Activated naive CD8-positive, alpha-beta T cell treated with anti-CD3 and anti-CD28 coated beads, Interleukin-2, amount 50 U/mL, for 24 hours (primary cell): Measurements from ENCODE around the gene C16orf92.
A peak's percentile ranks its signal among the peaks of the same experiment; 100 is the strongest.
"Not testable (repeated sequence)": the region's sequence is repeated elsewhere in the genome, so short reads cannot be mapped to it uniquely, and the experiment has no call there.

Experiments
- ATAC-seq: fragments of 150-1000 bp; cut with Tn5 transposase; one replicate; pipeline ENCODE4 v1.10.0; 2021
- DNase-seq: peaks from one replicate; pipeline ENCODE4 v3.0.0; 2021
- H3K27ac Mint-ChIP-seq: one replicate; pipeline ENCODE4 v1.8.0; 2021; ENCODE audit warnings: mild to moderate bottlenecking, mixed read lengths
- H3K27me3 Mint-ChIP-seq: one replicate; pipeline ENCODE4 v1.8.0; 2021; ENCODE audit warnings: mixed read lengths
- H3K36me3 Mint-ChIP-seq: one replicate; pipeline ENCODE4 v1.8.0; 2021; ENCODE audit warnings: low read depth, mixed read lengths
- H3K4me1 Mint-ChIP-seq: one replicate; pipeline ENCODE4 v1.8.0; 2021; ENCODE audit warnings: mixed read lengths
- H3K4me3 Mint-ChIP-seq: one replicate; pipeline ENCODE4 v1.8.0; 2021; ENCODE audit warnings: mild to moderate bottlenecking, moderate library complexity, mixed read lengths
- H3K9me3 Mint-ChIP-seq: one replicate; pipeline ENCODE4 v1.8.0; 2021; ENCODE audit warnings: mixed read lengths

C16orf92 gene

GRCh38 chr16:30025156-30025555 lies 2.2 kb downstream of the C16orf92 start:
- H3K27ac Mint-ChIP-seq, result no peak overlapping the region

GRCh38 chr16:30025574-30025973 lies 2.6 kb downstream of the C16orf92 start:
- Mint-ChIP-seq H3K36me3 (no peaks in the 10 kb centered on the region), H3K27ac (no peak overlapping the region), H3K9me3 (no peaks in the 10 kb centered on the region), H3K4me3 (no peak overlapping the region), H3K27me3 (peaks cover 46% of the 10 kb centered on the region), H3K4me1 (peaks cover 6% of the 10 kb centered on the region)
- DNase-seq, result no peak
- ATAC-seq, result no peak

More at GRCh38 chr16:30025156-30025555, 2.2 kb downstream of the C16orf92 start:
- H3K4me1 Mint-ChIP-seq, result peaks cover 4% of the 10 kb centered on the region
- DNase-seq (no peak), ATAC-seq (no peak)
- H3K4me3 Mint-ChIP-seq, result no peak overlapping the region
- H3K27me3 Mint-ChIP-seq, result peaks cover 46% of the 10 kb centered on the region
- H3K9me3 Mint-ChIP-seq, result no peaks in the 10 kb centered on the region
- no peaks in the 10 kb centered on the region for H3K36me3 Mint-ChIP-seq

- H3K4me3 Mint-ChIP-seq, result no peak overlapping the region
- H3K36me3 Mint-ChIP-seq, result no peaks in the 10 kb centered on the region
- DNase-seq (no peak), ATAC-seq (no peak)
- peaks cover 4% of the 10 kb centered on the region for H3K4me1 Mint-ChIP-seq
- H3K27ac Mint-ChIP-seq, result no peak overlapping the region
- H3K9me3 Mint-ChIP-seq, result no peaks in the 10 kb centered on the region
- peaks cover 44% of the 10 kb centered on the region for H3K27me3 Mint-ChIP-seq
Observed at GRCh38 chr16:30026449-30026848, 3.5 kb downstream of the C16orf92 start.

GRCh38 chr16:30027588-30028437 lies 4.8 kb downstream of the C16orf92 start:
- peaks cover 10% of the 10 kb centered on the region for H3K4me1 Mint-ChIP-seq
- H3K36me3 Mint-ChIP-seq, result no peaks in the 10 kb centered on the region
- ATAC-seq (no peak), DNase-seq (no peak)
- peaks cover 53% of the 10 kb centered on the region for H3K27me3 Mint-ChIP-seq
- H3K9me3 Mint-ChIP-seq, result no peaks in the 10 kb centered on the region
- H3K27ac Mint-ChIP-seq, result no peak overlapping the region
- H3K4me3 Mint-ChIP-seq, result no peak overlapping the region

- Mint-ChIP-seq H3K27me3 (peaks cover 58% of the 10 kb centered on the region), H3K4me3 (no peak overlapping the region), H3K9me3 (no peaks in the 10 kb centered on the region), H3K36me3 (no peaks in the 10 kb centered on the region), H3K27ac (no peak overlapping the region), H3K4me1 (peaks cover 12% of the 10 kb centered on the region)
- ATAC-seq (no peak), DNase-seq (no peak)
Observed at GRCh38 chr16:30028438-30029076, 5.6 kb downstream of the C16orf92 start.

GRCh38 chr16:30030011-30030685 lies 7.2 kb downstream of the C16orf92 start:
- ATAC-seq, result no peak
- peak overlapping the region; percentile 21 for H3K4me3 Mint-ChIP-seq

GRCh38 chr16:30030841-30031413 lies 7.9 kb downstream of the C16orf92 start, which contains the start of gene TLCD3B:
Gene TLCD3B, minus strand, starts transcription at chr16:30031271. Its CDS starts 744 bp downstream, at chr16:30030527.
- Mint-ChIP-seq H3K4me3 (peak within 1 kb of the TSS; percentile 21), H3K9me3 (no peaks in the 10 kb centered on the region), H3K36me3 (no peaks in the 10 kb centered on the region), H3K4me1 (peaks cover 12% of the 10 kb centered on the region), H3K27ac (no peak within 1 kb of the TSS), H3K27me3 (peaks cover 65% of the 10 kb centered on the region)
- no peak for DNase-seq
- ATAC-seq, result no peak

More at GRCh38 chr16:30030011-30030685, 7.2 kb downstream of the C16orf92 start:
- DNase-seq, result no peak
- no peaks in the 10 kb centered on the region for H3K36me3 Mint-ChIP-seq
- no peak overlapping the region for H3K27ac Mint-ChIP-seq
- peaks cover 61% of the 10 kb centered on the region for H3K27me3 Mint-ChIP-seq
- H3K4me1 Mint-ChIP-seq, result peaks cover 12% of the 10 kb centered on the region
- H3K9me3 Mint-ChIP-seq, result no peaks in the 10 kb centered on the region

GRCh38 chr16:30031477-30031918 lies 8.5 kb downstream of the C16orf92 start:
- peaks cover 62% of the 10 kb centered on the region for H3K27me3 Mint-ChIP-seq
- H3K9me3 Mint-ChIP-seq, result no peaks in the 10 kb centered on the region
- H3K36me3 Mint-ChIP-seq, result no peaks in the 10 kb centered on the region
- DNase-seq (no peak), ATAC-seq (no peak)
- no peak overlapping the region for H3K4me3 Mint-ChIP-seq
- no peak overlapping the region for H3K27ac Mint-ChIP-seq
- H3K4me1 Mint-ChIP-seq, result peaks cover 12% of the 10 kb centered on the region

- Mint-ChIP-seq H3K27me3 (peaks cover 55% of the 10 kb centered on the region), H3K27ac (no peak overlapping the region), H3K36me3 (no peaks in the 10 kb centered on the region), H3K9me3 (no peaks in the 10 kb centered on the region), H3K4me1 (peaks cover 12% of the 10 kb centered on the region), H3K4me3 (no peak overlapping the region)
- peak; percentile 41 for ATAC-seq
- DNase-seq, result peak; percentile 69
Observed at GRCh38 chr16:30032083-30032819, 9.3 kb downstream of the C16orf92 start.

- peak; percentile 9 for ATAC-seq
- no peak for DNase-seq
- no peaks in the 10 kb centered on the region for H3K9me3 Mint-ChIP-seq
- H3K4me1 Mint-ChIP-seq, result peaks cover 12% of the 10 kb centered on the region
- H3K27ac Mint-ChIP-seq, result no peak overlapping the region
- peaks cover 47% of the 10 kb centered on the region for H3K27me3 Mint-ChIP-seq
- no peak overlapping the region for H3K4me3 Mint-ChIP-seq
- H3K36me3 Mint-ChIP-seq, result no peaks in the 10 kb centered on the region
Observed at GRCh38 chr16:30033270-30033669, 10.3 kb downstream of the C16orf92 start.

GRCh38 chr16:30040221-30040620 lies 17.2 kb downstream of the C16orf92 start:
- DNase-seq (no peak), ATAC-seq (no peak)
- peaks cover 9% of the 10 kb centered on the region for H3K27me3 Mint-ChIP-seq
- no peaks in the 10 kb centered on the region for H3K36me3 Mint-ChIP-seq
- no peaks in the 10 kb centered on the region for H3K9me3 Mint-ChIP-seq
- peaks cover under 1% of the 10 kb centered on the region for H3K4me1 Mint-ChIP-seq
- H3K4me3 Mint-ChIP-seq, result no peak overlapping the region
- no peak overlapping the region for H3K27ac Mint-ChIP-seq

- DNase-seq, H3K27ac Mint-ChIP-seq, H3K4me1 Mint-ChIP-seq, ATAC-seq, H3K4me3 Mint-ChIP-seq, H3K36me3 Mint-ChIP-seq, H3K27me3 Mint-ChIP-seq, H3K9me3 Mint-ChIP-seq: not testable (repeated sequence)
Observed at GRCh38 chr16:30040690-30041089, 17.7 kb downstream of the C16orf92 start.

- Mint-ChIP-seq H3K4me1 (peaks cover 3% of the 10 kb centered on the region), H3K36me3 (no peaks in the 10 kb centered on the region), H3K9me3 (no peaks in the 10 kb centered on the region), H3K4me3 (no peak overlapping the region), H3K27ac (no peak overlapping the region), H3K27me3 (peaks cover 5% of the 10 kb centered on the region)
- ATAC-seq (no peak), DNase-seq (no peak)
Observed at GRCh38 chr16:30041841-30042240, 18.8 kb downstream of the C16orf92 start.

- Mint-ChIP-seq H3K36me3 (no peaks in the 10 kb centered on the region), H3K4me1 (peaks cover 4% of the 10 kb centered on the region), H3K27ac (no peak overlapping the region), H3K9me3 (no peaks in the 10 kb centered on the region), H3K27me3 (no peaks in the 10 kb centered on the region), H3K4me3 (no peak overlapping the region)
- DNase-seq, result no peak
- no peak for ATAC-seq
Observed at GRCh38 chr16:30046178-30046577, 23.2 kb downstream of the C16orf92 start.
